PC-3 (cell line): ENCODE data around the gene CTNNAL1. TPM values are rescaled to one million over a fixed set of nuclear protein-coding genes. Genes with fewer than 3 reads are reported as not detected.

Experiments used
- ATAC-seq: fragments of 200-7000 bp; cut with Tn5 transposase; 2 replicates; pipeline ENCODE4 v1.9.1; 2020; ENCODE audit warnings: mild to moderate bottlenecking, moderate library complexity
- BruUV-seq: library from RNA; stranded (reverse); fragments of 400-500 nt; replicated peaks from 2 replicates; lab custom pipeline; 2021; lab: Mats Ljungman, UMichigan
- CTCF ChIA-PET: fragments of 300-600 bp; sonication (Branson Sonifier 250); formaldehyde crosslinking; loops from one replicate; lab custom pipeline; 2022; ENCODE audit warnings: antibody characterized with exemption; lab: Charles Lee
- POLR2A ChIA-PET: fragments of 300-600 bp; sonication (Branson Sonifier 250); formaldehyde crosslinking; loops from one replicate; lab custom pipeline; 2022; ENCODE audit warnings: antibody characterized with exemption; ENCODE audit not compliant: unreplicated experiment; lab: Charles Lee
- DNase-seq: peaks from one replicate; pipeline ENCODE4 v3.0.0-alpha.2; 2015
- H2AFZ ChIP-seq: fragments of 300-600 bp; sonication (generic); 2 replicates; pipeline ENCODE4 v1.6.0; 2016; ENCODE audit warnings: antibody characterized with exemption, low read length
- H3F3A ChIP-seq: fragments of 300-600 bp; sonication (generic); one replicate; pipeline ENCODE4 v1.6.0; 2017; ENCODE audit warnings: antibody characterized with exemption, low read length, control low read depth, mild to moderate bottlenecking; ENCODE audit not compliant: unreplicated experiment
- H3K27ac ChIP-seq: fragments of 300-600 bp; sonication (generic); 2 replicates; pipeline ENCODE4 v1.5.1; 2016; ENCODE audit warnings: mild to moderate bottlenecking, low read length
- H3K27me3 ChIP-seq: fragments of 300-600 bp; sonication (generic); 2 replicates; pipeline ENCODE4 v1.6.1; 2016; ENCODE audit warnings: low read length, mixed read lengths
- H3K36me3 ChIP-seq: fragments of 300-600 bp; sonication (generic); 2 replicates; pipeline ENCODE4 v1.6.1; 2016; ENCODE audit warnings: low read depth, mixed run types, low read length, mixed read lengths
- H3K4me1 ChIP-seq: fragments of 300-600 bp; sonication (generic); 2 replicates; pipeline ENCODE4 v1.5.1; 2016; ENCODE audit warnings: low read length; ENCODE audit not compliant: insufficient read depth
- H3K4me2 ChIP-seq: fragments of 300-600 bp; sonication (generic); 2 replicates; pipeline ENCODE4 v1.6.0; 2016; ENCODE audit warnings: low read length
- H3K4me3 ChIP-seq: fragments of 300-600 bp; sonication (generic); 2 replicates; pipeline ENCODE4 v1.5.1; 2016; ENCODE audit warnings: mild to moderate bottlenecking, low read length, mixed read lengths
- H3K79me2 ChIP-seq: fragments of 300-600 bp; sonication (generic); 2 replicates; pipeline ENCODE4 v1.6.1; 2017; ENCODE audit warnings: low read length, mixed read lengths
- H3K9ac ChIP-seq: fragments of 300-600 bp; sonication (generic); 2 replicates; pipeline ENCODE4 v1.6.0; 2016; ENCODE audit warnings: mild to moderate bottlenecking, low read length
- H3K9me2 ChIP-seq: fragments of 300-600 bp; sonication (generic); replicated peaks from 2 replicates; pipeline ENCODE4 v1.6.1; 2016; ENCODE audit warnings: mixed run types, low read length, mixed read lengths
- H3K9me3 ChIP-seq: fragments of 300-600 bp; sonication (generic); 2 replicates; pipeline ENCODE4 v1.6.1; 2016; ENCODE audit warnings: low read length, mixed read lengths
- H4K20me1 ChIP-seq: fragments of 300-600 bp; sonication (generic); 2 replicates; pipeline ENCODE4 v1.6.1; 2016; ENCODE audit warnings: low read length, mixed read lengths
- EZH2 ChIP-seq: fragments of 300-600 bp; sonication (generic); IDR thresholded peaks from one replicate; pipeline ENCODE4 v1.6.1; 2017; ENCODE audit warnings: antibody characterized with exemption, mild to moderate bottlenecking, low read length; ENCODE audit not compliant: unreplicated experiment
- EZH2phosphoT487 ChIP-seq: fragments of 300-600 bp; sonication (generic); IDR thresholded peaks from 2 replicates; pipeline ENCODE4 v1.6.1; 2018; ENCODE audit warnings: mild to moderate bottlenecking, antibody characterized with exemption, low read length, borderline replicate concordance
- intact Hi-C: fragments of 100-400 bp; cut with micrococcal nuclease; formaldehyde crosslinking; loops from 2 replicates; pipeline ENCODE4 v1.9.0; 2023
- total RNA-seq: library from RNA; depleted of rRNA; stranded (reverse); fragments of >200 nt; gene quantifications from 2 replicates; pipeline ENCODE4 v1.2.3, GENCODE V29; 2014
- TF ChIP-seq, protein P1 (sequence below): fragments of 300-600 bp; sonication (generic); conservative IDR thresholded peaks from 2 replicates; pipeline ENCODE4 v1.5.1; 2017; ENCODE audit warnings: antibody characterized with exemption, low read depth, mild to moderate bottlenecking, low read length

CTNNAL1 gene
- total RNA-seq, 1 experiment from 2014 or later = 97.7 TPM

- peaks cover 22% of the 10 kb centered on the region for H3K79me2 ChIP-seq
- no peak for DNase-seq
- peaks cover 11% of the 10 kb centered on the region; the same call in 1 of the 2 replicates for H3K36me3 ChIP-seq
- no TSS peak for BruUV-seq
- H2AFZ ChIP-seq = no peak overlapping the region
- H3F3A ChIP-seq = peaks cover 5% of the 10 kb centered on the region
- no peak overlapping the region for H3K9ac ChIP-seq
- H3K4me1 ChIP-seq = peaks cover 25% of the 10 kb centered on the region
- no peaks in the 10 kb centered on the region for H3K27me3 ChIP-seq
- TF ChIP-seq EZH2 (no peak), EZH2phosphoT487 (no peak)
- TF ChIP-seq, protein P1, sequence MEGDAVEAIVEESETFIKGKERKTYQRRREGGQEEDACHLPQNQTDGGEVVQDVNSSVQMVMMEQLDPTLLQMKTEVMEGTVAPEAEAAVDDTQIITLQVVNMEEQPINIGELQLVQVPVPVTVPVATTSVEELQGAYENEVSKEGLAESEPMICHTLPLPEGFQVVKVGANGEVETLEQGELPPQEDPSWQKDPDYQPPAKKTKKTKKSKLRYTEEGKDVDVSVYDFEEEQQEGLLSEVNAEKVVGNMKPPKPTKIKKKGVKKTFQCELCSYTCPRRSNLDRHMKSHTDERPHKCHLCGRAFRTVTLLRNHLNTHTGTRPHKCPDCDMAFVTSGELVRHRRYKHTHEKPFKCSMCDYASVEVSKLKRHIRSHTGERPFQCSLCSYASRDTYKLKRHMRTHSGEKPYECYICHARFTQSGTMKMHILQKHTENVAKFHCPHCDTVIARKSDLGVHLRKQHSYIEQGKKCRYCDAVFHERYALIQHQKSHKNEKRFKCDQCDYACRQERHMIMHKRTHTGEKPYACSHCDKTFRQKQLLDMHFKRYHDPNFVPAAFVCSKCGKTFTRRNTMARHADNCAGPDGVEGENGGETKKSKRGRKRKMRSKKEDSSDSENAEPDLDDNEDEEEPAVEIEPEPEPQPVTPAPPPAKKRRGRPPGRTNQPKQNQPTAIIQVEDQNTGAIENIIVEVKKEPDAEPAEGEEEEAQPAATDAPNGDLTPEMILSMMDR = no peak
- H3K9me3 ChIP-seq = no peaks in the 10 kb centered on the region
- POLR2A ChIA-PET = no interaction called here
- CTCF ChIA-PET = no interaction called here
- no peaks in the 10 kb centered on the region for H3K9me2 ChIP-seq
- H3K4me3 ChIP-seq = no peak overlapping the region
- intact Hi-C loops = no loop called here
- ATAC-seq = no peak
- H4K20me1 ChIP-seq = 0 out of 2 replicates have a peak, but pooled peaks cover 3% of the 10 kb centered on the region
- no peak overlapping the region for H3K4me2 ChIP-seq
- no peak overlapping the region for H3K27ac ChIP-seq
Observed at GRCh38 chr9:109020581-109021511, 7.5 kb upstream of the CTNNAL1 start.

GRCh38 chr9:109020113-109020512 lies 6.8 kb upstream of the CTNNAL1 start:
- CTCF ChIA-PET = no interaction called here
- TF ChIP-seq, protein P1 = no peak
- TF ChIP-seq EZH2phosphoT487 = no peak
- no peak for TF ChIP-seq EZH2
- no peaks in the 10 kb centered on the region for H3K27me3 ChIP-seq
- peaks cover 18% of the 10 kb centered on the region for H3K79me2 ChIP-seq
- no peak overlapping the region for H3K27ac ChIP-seq
- POLR2A ChIA-PET = no interaction called here
- H3K9ac ChIP-seq = no peak overlapping the region
- H3K36me3 ChIP-seq = peaks cover 11% of the 10 kb centered on the region; the same call in 1 of the 2 replicates
- H3K4me1 ChIP-seq = peaks cover 25% of the 10 kb centered on the region
- no peak overlapping the region for H2AFZ ChIP-seq
- ATAC-seq = no peak
- H3K4me2 ChIP-seq = no peak overlapping the region
- no peaks in the 10 kb centered on the region for H3K9me3 ChIP-seq
- H4K20me1 ChIP-seq = 0 out of 2 replicates have a peak, but pooled peaks cover 3% of the 10 kb centered on the region
- no peak overlapping the region for H3K4me3 ChIP-seq
- intact Hi-C loops = no loop called here
- no peak for DNase-seq
- H3K9me2 ChIP-seq = no peaks in the 10 kb centered on the region
- no TSS peak for BruUV-seq
- peaks cover 5% of the 10 kb centered on the region for H3F3A ChIP-seq

DNA sequence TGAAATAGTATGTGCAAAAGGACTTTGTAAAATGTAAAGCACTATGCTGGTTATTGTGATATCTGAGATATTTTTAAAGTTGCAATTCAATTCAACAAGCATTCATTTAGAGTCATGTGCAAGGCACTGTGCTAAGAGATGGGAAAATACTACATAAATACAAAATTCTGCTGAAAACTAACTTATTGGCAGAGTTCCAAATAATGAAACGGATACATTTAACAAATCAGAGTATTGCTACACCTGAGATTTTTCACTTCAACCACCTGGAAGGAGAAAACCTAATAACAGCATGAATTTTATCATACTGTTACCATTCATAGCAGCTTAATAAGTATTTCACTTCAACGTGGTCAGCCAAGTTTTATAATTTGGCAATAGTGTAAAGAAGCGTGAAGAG lies 6.1 kb upstream of the CTNNAL1 start:
- no peaks in the 10 kb centered on the region for H3K27me3 ChIP-seq
- peaks cover 5% of the 10 kb centered on the region for H3F3A ChIP-seq
- H4K20me1 ChIP-seq = 0 out of 2 replicates have a peak, but pooled peaks cover 3% of the 10 kb centered on the region
- BruUV-seq = no TSS peak
- H3K4me1 ChIP-seq = peaks cover 25% of the 10 kb centered on the region
- ATAC-seq (no peak), DNase-seq (no peak)
- H3K4me3 ChIP-seq = no peak overlapping the region
- intact Hi-C loops = no loop called here
- peaks cover 15% of the 10 kb centered on the region for H3K79me2 ChIP-seq
- no peak overlapping the region for H3K27ac ChIP-seq
- H3K9me3 ChIP-seq = no peaks in the 10 kb centered on the region
- peaks cover 11% of the 10 kb centered on the region; the same call in 1 of the 2 replicates for H3K36me3 ChIP-seq
- no peak for TF ChIP-seq EZH2phosphoT487
- no peak for TF ChIP-seq EZH2
- TF ChIP-seq, protein P1 = no peak
- H3K9me2 ChIP-seq = no peaks in the 10 kb centered on the region
- H3K9ac ChIP-seq = no peak overlapping the region
- H3K4me2 ChIP-seq = no peak overlapping the region
- CTCF ChIA-PET = no interaction called here
- POLR2A ChIA-PET = no interaction called here
- no peak overlapping the region for H2AFZ ChIP-seq
